GM19372 (cell line): Measurements from ENCODE around the gene RBM19.

ENCODE experiments used
- ATAC-seq: cut with Tn5 transposase; IDR thresholded peaks from one replicate; pipeline ENCODE4 v1.9.1; 2021; ENCODE audit warnings: mild to moderate bottlenecking, low read depth, moderate library complexity; ENCODE audit not compliant: unreplicated experiment

The RBM19 gene

DNA sequence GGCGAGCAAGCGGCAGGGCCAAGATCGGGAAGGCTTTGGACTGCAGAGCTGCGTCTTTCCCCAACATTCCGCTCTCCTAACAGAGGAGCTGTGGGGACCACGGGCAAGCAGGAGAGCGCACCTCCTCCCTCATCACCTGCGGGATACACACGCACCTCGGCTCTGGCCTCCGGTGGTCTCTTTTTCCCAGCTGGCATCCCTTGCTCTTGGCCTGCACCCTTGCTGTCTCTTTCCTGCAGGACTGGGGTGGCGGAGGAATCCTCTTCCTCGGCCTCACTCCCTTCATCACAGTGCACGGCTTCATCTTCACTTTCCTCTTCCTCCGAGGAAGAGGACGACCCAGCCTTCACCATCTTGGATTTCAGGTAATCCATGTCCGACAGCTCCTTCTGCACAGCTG lies 8.5 kb downstream of the RBM19 start:
- ATAC-seq = no peak

DNA sequence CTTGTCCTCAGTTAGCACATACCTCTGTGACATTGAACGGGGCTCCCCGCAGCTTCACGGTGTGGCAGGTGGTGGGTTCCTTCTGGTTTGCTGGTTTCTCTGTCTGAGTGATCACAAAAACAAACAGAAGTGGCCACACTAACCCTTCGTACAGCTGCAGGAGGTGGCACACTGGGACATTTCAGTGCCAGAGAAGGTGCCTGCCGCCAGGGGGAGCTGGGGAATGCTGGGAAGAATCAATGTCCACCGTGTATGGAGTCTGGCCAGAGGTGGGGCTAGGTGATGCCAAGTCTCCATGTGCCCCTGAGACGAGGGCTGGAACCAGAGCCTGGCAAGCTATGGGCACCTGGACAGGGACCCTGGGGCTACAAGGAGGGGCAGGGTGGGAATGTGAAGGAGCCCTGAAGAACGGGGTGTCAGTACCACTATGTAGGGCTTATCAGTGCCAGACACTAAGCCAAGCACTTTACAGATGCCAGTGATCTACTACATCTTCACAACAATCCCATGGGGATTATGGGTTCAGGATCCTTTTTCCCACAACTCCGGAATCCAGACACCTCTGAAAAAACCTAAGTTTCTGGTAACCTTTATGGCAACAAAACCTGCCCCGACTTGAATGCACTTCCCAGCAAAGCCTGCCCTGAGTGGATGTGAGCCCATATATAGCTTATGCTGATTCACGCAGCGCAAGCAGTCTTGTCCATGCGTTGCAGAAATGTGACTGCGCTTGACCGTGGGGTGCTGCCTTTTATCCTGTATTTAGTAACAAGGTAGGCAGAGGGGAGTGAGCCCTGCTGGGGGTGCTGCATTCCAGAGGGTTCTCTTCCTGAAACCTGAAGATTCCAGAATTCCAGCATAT lies 10.8 kb downstream of the RBM19 start:
- ATAC-seq = no peak

DNA sequence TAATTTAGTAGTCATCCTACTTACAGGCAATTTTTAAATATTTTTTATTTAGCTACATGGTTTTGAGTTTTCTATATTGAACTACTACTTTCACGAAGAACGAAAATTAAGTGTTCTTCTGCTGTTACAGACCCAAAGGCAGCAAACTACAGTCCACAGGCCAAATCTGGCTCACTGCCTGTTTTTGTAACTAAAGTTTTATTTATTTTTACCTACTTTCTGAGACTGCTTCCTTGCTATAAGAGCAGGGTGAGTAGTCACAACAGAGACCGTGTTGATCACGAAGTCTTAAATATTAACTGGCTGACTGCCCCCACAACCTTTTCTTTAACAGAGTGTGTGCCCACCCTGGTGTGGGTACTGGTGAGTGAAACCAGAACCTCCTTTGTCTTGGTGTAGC lies 11.6 kb downstream of the RBM19 start:
- ATAC-seq = no peak

DNA sequence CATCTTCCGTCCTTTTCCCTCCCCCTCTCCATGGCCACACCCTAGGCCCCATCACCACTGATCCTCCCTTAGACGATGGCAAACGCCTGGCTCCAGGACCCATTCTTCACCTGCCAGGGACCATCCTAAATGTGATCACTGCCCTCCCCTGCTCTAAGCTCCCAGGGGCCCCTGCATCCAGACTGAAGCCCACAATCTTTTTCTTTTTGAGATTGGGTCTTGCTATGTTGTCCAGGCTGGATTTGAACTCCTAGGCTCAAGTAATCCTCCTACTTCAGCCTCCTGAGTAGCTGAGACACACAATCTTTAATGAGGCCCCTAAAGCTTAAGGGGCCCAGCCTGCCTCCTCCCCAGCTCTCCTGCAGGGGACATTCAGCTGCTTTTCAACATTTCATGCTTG lies 15.3 kb downstream of the RBM19 start:
- no peak for ATAC-seq

DNA sequence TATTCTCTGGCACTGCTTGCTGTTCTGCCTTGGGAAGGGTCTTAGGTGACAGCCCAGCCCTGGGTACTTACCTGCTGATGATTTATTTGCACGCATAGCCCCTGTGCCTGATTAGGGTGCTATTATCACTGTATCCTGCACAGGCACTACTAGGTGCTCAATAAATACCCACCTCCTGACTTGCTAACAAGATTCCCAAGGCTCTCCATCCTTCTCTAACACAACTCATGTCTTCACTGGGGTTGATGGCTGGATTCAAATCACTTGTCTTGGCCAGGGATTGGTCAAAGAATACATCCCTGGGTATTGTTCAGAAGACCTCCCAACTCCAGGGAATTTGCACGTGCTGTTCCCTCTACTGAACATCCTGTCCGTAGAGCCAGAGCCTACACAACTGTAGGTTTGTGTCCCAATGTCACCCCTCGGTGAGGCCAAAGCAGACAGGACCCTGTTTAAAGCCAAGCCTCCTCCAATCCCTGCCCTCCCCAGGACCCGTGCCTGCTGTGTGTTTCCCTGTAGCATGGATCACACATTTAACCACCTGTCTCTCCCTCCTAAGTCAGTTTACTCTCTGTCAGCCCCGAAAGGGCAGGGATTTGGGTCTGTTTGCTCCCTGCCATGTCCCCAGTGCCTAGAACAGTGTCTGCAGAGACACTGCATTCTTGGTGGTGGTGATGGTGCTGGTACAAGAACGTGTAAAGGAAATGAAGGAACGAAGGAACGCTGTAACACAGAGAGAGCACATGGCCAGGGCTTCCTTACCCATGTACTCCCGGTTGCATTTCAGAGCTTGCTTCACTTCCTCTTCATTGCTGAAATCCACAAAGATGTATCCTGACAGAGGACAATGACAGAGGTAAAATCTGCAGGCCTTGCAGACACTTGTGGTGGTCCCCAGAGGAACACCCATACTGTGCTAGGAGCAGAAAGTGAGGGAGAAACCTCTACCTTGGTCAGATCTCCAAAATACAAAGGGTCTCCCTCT lies 16.5 kb downstream of the RBM19 start:
- ATAC-seq = no peak

DNA sequence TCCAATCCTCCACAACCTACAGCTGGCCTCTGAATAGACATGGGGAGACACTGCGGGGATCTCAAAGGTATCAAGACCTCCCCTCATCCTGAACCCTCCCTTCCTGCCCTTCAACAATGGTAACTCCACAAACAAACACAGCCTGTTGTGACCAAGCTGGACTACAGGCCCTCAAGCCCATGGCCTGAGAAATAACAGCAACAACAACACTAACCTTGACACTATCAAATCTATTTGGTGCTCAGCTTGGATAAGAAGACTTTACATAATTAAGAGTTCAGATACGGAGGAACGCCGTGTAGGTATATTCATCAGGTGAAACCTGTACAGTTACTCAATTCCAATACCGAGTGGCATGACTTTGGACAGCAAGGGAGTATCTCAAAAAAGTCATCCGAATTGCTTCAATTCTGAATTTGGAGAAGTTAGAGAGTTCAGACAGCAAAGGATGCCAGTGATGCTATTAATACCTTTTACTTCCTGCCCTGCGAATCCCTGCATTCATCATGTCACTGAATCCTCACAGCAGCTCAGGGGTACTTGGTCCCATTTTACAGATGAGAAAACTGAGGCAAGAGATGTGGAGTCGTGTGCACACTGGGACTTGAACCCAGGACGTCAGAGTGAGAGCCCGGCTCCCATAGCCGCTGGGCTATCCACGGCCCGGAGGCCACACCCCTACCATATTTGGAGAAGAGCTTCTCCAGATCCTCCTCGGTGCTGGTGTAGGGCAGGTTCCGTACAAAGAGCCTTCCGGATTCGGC lies 17.8 kb downstream of the RBM19 start:
- ATAC-seq = no peak

DNA sequence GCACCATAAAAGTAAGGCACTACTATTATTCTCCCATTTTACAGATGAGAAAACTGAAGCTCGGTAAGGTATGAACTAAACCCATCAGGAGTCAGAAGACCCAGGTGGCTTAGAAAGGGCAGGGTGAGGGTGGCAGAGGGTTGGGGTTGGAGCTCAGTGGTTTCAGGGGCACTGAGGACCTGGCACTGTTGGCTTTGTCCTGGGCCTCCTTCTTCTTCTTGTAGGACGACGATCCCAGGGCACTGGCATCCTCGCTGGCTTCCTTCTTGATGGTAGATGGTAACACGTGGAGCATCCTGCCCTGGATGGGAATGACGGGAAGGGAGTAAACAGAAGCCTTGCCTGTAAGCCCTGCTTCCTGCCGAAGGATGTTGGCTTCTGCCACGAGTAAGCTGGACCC lies 19.9 kb downstream of the RBM19 start:
- ATAC-seq = no peak

DNA sequence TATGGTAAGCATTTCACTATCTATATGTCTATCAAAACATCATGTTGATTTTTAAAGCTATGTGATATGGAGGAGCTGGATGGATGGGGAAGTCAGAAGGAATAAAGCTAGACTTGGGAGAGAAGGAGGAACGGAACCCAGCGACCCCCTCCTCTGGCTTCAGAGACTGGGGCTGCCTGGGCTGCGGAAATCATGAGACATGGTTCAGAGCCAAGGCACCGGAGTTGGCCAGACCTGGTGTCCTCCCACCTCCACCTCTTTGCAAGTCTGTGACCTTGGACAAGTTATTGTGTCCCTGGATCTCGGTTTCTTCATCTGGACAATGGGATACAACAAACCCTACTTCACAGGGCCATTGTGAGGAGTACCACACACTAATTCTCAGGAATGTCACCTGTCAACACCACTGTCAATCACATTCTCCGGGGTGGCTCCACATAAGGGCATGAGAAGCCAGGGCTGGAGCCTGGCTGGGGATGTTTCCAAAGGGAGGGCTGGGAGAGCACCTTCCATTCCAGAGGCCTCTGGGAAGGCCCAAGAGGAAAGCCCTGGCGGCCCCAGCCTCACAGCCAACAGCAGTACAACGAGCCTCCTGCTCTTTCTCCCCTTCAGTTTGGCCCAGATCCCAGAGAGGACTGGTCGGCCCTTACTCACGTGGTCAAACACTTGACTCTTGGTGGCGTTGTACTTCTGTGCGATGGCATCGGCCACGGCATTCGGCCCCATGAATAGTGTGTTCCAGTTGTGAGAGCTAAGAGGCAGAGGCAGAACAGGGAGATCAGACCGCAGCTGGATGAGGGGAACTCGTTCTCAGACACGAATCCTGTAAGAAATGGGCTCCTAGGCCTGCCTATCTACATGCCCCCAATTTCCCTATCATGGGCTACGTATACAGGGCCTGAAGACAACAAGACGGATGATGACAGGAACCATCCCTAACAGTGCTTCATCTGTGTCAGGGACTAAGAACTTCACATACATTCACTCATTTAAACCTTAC lies 20.7 kb downstream of the RBM19 start:
- ATAC-seq = no peak

DNA sequence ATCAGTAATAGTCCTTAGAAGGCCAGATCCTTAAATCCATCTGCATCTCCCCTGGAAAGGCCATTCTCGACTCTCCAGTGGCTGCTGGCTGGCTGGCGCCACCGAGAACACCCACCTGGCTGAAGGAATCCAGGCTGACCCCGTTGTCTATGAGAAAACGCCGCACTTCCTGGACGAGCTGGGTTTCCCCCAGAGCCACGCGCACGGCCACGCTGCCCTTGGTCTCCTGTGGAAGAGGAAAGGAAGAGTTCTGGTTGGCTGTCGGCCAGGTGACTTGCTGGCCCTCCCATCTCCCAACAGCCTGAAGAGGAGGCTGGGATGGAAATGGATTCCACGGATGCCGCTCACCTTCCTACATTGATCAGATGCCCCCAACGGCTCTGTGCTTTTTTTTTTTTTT lies 23.9 kb downstream of the RBM19 start:
- ATAC-seq = no peak

DNA sequence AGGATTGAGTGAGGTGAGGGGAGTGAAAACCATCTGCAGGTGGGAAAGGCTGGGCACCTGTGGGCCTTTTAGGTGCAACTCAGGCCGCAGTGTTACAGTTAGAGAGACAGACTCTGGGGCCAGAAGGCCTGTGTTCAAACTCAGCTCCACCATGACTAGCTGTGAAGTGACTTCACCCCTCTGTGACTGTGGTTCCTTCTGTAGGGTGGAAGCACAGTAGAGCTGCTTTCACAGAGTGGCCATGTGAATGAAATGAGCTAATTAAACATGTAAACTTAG lies 25.0 kb downstream of the RBM19 start:
- ATAC-seq = no peak

DNA sequence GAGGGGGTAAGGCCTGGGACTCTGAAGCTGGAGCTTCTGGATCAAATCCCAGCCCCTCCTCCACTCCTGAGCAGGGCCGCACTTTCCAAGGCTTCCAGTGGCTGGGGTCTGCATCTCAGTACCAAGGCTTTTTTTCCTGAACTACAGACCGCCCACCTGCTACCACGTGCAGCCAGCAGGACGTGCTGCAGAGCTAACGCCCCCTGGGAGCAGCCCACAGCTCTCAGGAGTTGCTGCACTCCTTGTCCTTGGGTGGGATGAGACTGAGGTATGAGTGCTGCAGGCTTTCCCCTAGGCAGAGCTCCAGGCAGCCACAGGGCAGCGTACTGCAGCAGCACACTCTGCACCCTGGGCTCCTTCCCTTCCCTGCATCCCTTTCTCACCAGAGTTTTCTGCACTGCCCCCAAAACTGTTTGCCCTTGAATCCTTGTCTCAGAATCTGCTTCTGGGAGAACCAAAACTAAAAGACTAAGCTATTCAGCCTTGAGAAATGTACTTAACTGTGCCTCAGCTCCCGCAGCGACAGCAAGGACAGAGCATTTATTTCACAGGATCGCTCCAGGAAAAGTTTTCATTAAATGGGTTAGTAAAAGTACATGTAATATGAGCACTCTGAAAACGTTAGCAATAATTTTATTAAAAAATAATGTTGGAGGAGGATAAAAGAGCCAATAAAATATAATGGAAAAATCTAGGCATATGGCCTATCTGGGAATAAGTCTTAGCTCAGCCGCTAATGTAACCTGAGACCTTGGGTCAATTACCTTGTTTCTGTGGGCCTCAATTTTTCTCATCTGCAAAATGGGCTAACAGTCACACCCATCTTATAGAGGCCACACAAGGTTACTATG lies 25.5 kb downstream of the RBM19 start:
- no peak for ATAC-seq

DNA sequence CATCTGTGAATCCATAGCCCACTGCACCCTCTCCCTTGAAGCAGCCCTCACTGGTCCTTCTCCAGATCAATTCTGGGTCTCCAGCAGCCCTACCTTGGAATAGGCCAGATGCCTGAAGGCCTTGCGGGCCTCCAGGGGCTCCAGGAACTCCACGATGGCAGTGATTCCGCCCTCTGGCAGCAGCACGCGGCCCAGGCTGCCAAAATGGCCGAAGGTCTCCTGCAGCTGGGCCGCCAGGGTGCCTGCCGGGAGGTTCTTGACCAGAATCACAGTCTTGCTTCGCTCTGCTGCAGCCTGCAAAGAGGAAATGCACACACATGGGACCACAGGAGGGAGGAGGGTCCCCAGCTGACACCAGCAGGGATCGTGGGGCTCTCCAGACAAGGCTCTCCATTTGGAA lies 26.3 kb downstream of the RBM19 start:
- no peak for ATAC-seq

DNA sequence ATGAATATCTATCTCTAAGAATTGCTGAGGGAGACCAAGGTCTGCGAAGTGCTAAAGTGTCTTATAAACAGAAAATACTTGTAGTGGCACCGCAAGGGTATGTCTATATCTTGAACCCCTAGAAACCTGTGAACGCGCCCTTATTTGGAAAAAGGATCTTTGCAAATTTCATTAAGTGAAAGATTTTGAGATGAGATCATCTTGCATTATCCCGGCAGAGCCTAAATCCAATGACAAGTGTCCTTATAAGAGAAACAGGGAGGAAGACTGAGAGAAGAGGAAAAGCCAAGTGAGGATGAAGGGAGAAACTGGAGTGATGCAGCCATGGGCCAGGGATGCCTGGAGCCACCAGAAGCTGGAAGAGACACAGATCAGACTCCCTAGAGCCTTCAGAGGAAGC lies 27.7 kb downstream of the RBM19 start:
- ATAC-seq = no peak

DNA sequence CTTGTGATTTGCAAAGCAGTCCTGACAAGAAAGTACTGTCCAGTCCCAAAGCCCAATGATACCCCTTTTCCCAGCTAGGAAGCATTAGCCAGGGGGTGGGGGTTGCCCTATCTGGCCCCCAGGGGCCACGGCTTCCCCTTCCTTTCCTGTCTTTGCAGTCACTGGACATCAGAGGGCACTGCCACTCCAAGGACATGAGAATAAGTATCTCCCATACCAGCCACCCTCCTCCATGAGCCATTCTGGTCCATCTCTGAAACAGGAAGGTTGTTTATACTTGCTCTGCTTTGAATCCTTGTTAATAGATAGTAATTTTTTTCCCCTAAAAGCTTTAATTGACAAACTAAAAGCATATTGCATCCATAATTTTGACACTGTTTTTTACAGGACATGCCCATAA lies 29.7 kb downstream of the RBM19 start:
- no peak for ATAC-seq

DNA sequence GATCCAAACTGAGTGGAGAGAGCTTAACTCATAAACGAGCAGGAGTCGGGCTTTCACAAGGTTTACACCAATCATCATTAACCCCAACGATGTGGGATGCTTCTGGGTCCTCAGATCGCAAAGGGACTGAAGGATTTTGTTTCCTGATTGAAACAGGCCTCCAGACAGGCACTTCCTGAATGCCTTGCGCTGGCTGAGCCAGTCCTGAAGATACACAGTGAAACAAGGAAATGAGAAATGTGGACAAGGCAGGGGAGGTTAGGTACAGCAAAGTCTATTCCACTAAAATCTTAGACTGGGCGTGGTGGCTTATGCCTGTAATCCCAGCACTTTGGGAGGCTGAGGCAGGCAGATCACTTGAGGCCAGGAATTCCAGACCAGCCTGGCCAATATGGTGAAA lies 30.7 kb downstream of the RBM19 start:
- ATAC-seq = no peak

DNA sequence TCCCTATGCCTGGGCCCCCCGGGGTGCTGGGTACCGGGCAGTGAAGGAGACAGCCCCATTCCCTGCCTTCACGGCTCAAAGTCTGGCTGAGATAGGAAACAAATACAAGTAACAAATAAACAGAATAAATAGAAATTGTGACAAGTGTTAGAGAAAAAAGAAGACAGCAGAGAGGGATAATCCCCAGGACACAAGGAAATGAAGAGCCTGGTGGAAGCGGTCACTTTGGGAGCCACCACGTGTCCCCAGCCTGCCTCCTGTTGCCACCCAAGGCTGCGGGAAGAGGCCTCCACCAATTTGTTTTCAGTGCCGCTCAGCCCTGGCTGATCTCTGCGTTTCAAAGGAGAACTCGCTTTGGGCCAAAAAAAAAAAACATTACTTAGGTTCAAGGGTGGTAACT lies 31.2 kb downstream of the RBM19 start:
- no peak for ATAC-seq

DNA sequence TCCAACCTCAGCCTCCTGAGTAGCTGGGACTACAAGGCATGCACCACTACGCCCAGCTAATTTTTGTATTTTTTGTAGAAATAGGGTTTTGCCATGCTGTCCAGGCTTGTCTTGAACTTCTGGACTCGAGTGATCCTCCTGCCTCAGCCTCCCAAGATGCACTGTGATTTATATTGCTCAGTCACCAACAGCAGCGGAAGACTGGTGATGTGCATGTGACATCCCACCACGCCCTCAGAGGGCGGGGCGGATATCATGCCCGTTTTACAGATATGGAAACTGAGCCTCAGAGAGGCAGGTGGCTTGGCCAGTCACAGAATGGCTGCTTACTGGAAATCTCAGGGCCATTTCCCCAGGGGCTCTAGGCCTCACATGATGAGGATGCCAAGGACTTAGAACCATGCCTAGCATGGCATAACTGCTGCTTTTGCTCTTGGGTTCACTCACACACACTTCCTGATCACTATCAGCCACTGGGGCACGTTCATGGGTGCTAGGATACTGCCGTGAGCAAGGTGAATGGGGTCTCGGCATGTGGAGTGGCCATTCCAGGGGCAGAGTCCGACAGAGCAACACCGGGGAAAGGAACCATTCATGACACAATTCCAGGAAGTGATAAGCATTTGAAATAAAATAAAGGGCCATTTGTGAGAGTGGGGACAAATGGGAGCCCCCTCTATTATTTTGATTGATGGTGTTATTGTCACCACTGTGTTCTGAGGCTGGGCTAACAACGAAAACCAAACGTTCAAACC lies 31.9 kb downstream of the RBM19 start:
- ATAC-seq = no peak

DNA sequence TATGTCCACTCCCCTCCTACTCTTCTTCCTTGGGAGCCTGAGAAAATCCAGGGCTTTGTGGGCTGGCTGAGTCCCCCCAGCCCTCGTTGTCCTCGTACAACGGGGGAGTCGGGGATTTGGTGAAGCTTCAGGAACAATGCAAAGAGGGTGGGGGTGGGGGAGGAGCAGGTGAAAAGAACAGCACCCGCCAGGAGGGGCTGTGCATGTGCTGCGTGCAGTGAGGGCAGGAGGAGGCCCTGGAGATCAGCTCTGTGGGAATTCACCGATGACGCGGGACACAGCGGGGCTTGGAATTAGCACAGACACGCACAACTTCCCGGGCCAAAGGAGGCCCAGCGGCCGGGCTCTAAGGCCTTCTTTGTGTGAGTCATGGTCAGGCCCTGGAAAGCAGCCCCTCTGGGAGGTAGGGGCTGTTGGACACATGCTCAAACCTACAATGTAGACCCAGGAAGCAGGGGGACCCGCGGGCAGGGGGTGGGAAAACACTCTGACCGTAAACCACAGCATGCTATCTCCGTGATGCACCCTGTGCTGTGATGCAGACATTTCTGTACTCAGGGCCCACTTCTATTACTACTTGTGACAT lies 32.8 kb downstream of the RBM19 start:
- no peak for ATAC-seq
